ENCODE measurements around the gene FBXL20.
"Not testable (repeated sequence)": the region's sequence is repeated elsewhere in the genome, so short reads cannot be mapped to it uniquely, and the experiment has no call there.

FBXL20 gene

DNA sequence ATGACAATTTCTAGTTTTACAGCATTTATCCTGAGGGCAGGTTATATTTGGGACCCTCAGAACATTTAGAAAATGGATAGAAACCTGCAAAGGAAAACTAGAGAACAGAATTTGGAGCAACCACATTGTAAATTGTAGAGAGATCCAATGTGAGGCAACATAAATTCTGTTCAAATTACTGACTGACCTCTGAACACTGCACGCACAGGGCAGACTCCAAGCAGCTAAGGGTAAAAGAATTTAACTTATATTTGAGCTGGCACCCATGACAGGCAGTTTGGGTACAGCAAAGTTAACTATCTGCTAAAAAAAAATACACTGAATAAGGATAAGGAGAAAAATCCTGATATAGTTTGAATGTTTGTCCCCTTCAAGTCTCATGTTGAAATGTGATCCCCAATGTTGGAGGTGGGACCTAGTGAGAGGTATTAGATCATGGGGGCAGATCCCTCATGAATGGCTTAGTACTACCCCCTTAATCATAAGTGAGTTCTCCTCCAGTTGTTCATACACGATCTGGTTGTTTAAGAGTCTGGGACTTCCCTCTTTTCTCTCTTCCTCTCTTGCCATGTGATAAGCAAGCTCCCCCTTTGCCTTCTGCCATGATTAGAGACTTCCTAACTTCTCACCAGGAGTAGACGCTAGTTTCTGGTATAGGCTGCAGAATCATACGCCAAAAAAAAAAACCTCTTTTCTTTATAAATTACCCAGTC lies 75.7 kb downstream of the FBXL20 start:
- no peak for DNase-seq

- DNase-seq: no peak
Observed at GRCh38 chr17:39318636-39319035, 82.8 kb downstream of the FBXL20 start.

- no peak for DNase-seq
Observed at GRCh38 chr17:39306509-39307212, 94.8 kb downstream of the FBXL20 start.

GRCh38 chr17:39305978-39306377 lies 95.4 kb downstream of the FBXL20 start:
- DNase-seq: no peak

GRCh38 chr17:39304188-39304587 lies 97.2 kb downstream of the FBXL20 start:
- no peak for DNase-seq

GRCh38 chr17:39294060-39294459 lies 107.4 kb downstream of the FBXL20 start:
- no peak for DNase-seq

DNA sequence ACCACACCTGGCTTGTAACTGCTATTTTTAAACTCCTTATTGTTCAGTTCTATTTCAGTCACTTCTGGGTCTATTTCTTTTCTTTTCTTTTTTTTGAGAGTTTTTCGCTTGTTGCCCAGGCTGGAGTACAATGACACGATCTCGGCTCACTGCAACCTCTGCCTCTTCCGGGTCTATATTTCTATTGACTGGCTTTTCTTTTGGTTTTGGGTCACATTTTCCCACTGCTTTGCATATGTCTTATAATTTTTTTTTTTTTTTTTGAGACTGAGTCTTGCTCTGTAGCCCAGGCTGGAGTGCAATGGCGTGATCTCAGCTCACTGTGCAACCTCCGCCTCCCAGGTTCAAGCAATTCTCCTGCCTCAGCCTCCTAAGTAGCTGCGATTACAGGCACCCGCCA lies 108.9 kb downstream of the FBXL20 start:
- not testable (repeated sequence) for DNase-seq

DNA sequence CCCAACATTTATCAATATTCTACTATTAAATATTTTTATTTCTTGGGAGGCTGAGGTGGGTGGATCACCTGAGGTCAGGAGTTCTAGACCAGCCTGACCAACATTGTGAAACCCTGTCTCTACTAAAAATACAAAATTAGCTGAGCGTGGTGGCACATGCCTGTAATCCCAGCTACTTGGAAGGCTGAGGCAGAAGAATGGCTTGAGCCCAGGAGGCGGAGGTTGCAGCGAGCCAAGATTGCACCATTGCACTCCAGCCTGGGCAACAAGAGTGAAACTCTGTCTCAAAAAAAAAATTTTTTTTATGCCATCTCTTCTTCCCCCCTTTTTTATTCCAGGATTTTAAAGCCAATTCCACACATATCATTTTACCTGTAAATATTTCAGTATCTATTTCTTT lies 114.9 kb downstream of the FBXL20 start:
- not testable (repeated sequence) for DNase-seq

DNA sequence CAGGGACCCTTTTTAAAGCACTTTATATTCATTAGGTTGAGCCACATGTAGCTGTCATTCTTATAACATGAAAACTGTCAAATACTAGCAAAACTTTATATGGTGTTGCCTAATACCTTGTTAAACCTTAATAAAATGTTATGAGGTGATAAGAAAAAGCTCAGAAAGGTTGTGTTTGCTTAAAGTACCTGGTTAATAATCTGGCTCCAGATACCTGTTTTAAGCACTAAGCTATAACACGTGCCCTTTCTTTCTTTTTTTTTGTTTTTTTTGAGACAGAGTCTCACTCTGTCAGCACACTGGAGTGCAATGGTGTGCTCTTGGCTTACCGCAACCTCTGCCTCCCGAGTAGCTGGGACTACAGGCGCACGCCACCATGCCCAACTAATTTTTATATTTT lies 116.7 kb downstream of the FBXL20 start:
- DNase-seq: no peak

DNA sequence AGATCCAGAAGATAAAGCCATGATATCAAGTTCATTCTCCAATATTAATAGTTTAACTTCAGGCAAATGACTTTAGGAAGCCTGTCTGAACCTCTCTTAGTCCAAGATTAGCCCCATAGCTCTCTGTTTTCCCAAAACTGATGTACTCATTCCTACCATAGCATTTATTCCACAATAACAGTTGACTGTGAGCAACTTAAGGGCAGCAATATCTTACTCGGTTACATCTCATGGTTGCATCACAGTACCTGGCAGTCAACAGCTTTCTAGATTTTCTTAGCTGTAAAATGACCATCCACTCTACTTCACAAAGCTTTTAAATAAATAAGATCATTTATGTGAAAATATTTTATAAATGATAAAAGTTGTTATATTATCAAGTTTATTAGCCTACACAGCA lies 117.5 kb downstream of the FBXL20 start:
- DNase-seq: no peak

GRCh38 chr17:39283098-39283497 lies 118.3 kb downstream of the FBXL20 start:
- no peak for DNase-seq

DNA sequence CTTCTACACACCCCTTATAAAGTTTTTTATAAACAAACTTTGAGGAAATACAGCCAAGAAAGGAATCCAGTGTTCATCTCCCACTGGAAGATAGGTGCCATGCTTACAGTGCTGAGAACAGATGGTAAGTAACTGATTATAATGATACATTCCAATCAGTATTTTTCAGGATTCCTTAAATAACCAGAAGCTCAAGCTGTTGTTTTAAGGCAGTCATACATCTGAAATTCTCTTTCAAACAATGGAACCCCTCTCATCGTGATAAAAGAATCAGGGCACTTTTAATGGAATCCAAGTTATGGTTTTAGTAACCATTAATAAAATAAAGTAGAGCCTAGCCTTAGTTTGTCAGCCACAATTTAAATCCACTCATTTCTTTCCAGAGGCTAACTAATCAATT lies 119.6 kb downstream of the FBXL20 start:
- DNase-seq: no peak

DNA sequence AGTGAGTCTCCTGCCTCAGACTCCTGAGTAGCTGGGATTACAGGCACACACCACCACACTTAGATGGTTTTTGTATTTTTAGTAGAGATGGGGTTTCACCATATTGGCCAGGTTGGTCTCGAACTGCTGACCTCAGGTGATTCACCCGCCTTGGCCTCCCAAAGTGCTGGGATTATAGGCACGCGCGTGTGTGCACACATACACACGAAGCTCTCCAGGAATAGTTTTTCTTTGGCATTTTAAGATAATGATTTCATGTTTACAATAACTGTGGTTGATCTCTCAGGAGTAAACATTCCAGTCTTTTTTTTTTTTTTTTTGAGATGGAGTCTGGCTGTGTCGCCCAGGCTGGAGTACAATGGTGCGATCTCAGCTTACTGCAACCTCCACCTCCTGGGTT lies 123.2 kb downstream of the FBXL20 start:
- not testable (repeated sequence) for DNase-seq

- DNase-seq: no peak
Observed at GRCh38 chr17:39277110-39277509, 124.3 kb downstream of the FBXL20 start.

GRCh38 chr17:39276113-39276512 lies 125.3 kb downstream of the FBXL20 start:
- no peak for DNase-seq

DNA sequence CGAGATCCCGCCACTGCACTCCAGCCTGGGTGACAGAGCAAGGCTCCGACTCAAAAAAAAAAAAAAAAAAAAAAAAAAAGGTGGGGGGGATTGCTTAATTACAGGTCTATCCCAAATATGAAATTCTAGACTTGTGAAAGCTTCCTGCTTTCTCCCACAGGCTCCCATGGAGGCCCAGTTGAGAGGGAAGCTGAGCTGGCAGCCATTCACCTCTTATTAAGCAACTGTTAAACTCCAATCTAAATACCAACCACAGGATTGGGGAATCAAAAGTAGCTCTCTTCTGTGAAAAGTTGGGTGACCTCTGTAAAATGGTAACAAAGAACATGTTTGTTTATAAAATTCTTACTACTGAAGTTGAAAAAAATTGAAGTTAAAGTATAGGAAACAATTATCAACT lies 129.9 kb downstream of the FBXL20 start:
- no peak for DNase-seq

DNA sequence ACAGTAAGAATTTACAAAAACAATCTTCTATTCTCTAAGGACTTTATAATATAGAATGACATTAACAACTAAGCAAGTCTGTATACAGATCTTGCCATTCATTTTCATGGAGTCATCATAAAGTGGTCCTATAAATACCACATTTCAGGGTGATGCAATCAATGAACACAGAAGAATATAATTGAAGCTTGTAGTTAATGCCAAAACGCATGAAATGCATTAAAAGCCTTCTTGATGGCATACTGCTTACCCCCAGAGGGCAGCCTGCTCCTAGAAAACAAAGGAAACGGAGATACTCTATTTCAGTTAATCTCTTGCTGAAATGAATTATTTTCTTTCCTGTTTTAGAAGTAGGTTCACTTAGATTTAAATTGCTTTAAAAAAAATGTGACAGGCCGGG lies 130.5 kb downstream of the FBXL20 start:
- DNase-seq: no peak

DNA sequence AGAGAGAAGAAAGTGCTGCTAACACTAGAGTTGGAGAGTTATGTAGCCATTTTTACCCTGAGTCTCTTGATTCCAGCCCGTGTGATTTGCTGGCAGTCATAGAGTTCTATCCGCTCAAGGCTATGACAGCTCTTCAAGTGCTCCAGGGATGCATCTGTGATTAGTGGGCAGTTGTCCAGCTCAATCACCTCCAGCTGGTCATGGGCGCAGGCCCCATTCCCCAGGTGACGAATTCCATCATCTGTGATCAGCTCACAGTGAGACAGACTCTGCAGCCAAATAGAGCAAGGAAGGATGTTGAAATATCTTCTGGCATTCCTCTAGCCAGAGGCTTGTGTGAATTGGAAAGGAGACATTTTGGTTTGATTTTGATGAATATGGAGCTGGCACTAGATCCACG lies 137.3 kb downstream of the FBXL20 start:
- DNase-seq: no peak

DNA sequence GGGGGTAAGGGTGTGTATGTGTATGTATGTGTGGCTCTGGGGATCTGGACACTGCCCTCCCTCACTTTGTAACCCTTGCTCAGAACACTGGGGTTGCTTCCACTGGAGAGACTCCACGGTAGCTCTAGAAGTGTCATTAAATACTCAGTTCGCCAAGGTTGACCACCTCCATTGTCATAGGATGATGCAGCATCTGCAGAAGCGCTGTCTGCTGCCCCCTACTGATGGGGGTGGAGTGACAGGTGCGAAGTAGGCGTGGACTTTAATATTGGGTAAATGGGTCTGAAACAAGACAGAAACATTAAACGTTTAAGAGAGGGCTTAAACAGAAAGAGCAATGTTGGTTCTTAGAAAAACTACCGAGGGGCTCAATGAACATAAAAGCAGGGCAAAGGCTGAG lies 140.1 kb downstream of the FBXL20 start:
- no peak for DNase-seq

DNA sequence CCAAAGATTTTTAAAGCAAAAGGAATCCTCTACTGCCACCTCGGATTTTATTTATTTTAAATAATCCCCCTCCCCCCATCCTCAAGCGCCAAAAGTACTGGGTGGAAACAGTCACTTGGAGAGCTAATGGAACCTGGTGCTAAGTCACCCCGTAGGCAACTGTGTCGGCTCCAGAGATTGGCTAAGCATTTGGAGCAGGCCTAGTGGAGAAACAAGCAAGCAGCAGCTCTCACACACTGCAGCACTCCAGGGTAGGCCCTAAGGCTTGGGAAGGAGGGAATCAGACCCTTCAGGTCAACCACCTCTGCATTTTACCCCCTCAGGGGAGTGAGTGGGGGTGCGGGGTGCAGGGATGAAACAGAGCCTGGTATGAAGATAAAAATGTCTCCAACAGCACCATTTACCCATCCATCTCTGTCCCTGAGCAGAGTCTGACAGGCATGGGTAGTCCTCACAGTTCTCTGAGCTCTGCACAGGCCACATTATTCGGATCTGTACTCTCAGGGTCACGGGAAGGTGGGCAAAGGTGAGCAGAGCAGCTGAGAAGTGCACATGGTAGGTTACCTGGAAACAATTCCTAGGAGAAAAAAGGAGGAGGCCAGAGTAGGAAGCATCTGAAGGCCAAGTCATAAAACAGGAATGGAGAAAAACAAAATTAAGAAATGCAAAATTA lies 148.5 kb downstream of the FBXL20 start:
- DNase-seq: no peak

DNA sequence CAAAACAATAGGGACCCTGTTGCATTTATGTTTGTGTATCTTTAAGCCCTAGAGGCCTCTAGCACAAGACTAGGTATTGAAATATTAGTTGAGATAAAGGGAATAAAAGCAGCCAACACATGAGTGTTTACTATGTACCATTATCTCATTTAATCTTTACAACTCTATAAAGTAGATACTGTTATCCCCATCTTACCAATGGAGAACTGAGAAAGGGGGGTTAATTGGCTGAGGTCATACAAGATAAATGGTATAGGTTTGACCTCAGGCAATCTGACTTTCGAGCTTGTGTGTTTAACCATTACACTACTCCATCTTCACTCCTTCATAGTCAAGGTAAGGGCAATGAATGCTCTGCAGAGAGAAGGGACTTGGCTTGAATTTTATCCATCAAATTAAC lies 149.4 kb downstream of the FBXL20 start:
- DNase-seq: no peak

DNA sequence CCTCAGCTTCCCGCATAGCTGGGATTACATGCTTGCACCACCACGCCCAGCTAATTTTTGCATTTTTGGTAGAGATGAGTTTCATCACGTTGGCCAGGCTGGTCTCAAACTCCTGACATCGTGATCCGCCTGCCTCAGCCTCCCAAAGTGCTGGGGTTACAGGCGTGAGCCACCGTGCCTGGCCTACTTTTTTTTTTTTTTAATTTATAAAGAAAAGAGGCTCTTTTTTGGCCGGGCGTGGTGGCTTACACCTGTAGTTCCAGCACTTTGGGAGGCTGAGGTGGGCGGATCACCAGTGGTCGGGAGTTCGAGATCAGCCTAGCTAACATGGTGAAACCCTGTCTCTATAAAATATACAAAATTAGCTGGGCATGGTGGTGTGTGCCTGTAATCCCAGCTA lies 151.3 kb downstream of the FBXL20 start:
- DNase-seq: not testable (repeated sequence)

GRCh38 chr17:39246274-39246673 lies 155.2 kb downstream of the FBXL20 start:
- DNase-seq: no peak
